ENCODE data around the gene DOK4. TPM values are rescaled to one million over a fixed set of nuclear protein-coding genes. Genes with fewer than 3 reads are reported as not detected.

The DOK4 gene
- polyA plus RNA-seq, 1 experiment, result 40.0 TPM

GRCh38 chr16:57533431-57534336 lies 47.4 kb upstream of the DOK4 start:
- Histone ChIP-seq H3K36me3 (ENCODE audit: control insufficient read depth, insufficient read depth, low read length) (no peaks in the 10 kb centered on the region), H3K4me3 (ENCODE audit: low read depth, low read length) (no peak overlapping the region), H3K27me3 (ENCODE audit: control insufficient read depth, insufficient read depth, low read length) (peaks cover 3% of the 10 kb centered on the region; the same call in 1 of the 2 replicates)
- POLR2A ChIA-PET, result no interaction called here
- no peak for DNase-seq (ENCODE audit: low read depth)
- CTCF ChIA-PET, result interaction anchor here (2.1 to 2.7 kb wide), 2 partner anchors 14 to 116 kb away, joined by 12 to 13 read pairs; no protein-coding TSS in a partner anchor
- TF ChIP-seq, protein P1, sequence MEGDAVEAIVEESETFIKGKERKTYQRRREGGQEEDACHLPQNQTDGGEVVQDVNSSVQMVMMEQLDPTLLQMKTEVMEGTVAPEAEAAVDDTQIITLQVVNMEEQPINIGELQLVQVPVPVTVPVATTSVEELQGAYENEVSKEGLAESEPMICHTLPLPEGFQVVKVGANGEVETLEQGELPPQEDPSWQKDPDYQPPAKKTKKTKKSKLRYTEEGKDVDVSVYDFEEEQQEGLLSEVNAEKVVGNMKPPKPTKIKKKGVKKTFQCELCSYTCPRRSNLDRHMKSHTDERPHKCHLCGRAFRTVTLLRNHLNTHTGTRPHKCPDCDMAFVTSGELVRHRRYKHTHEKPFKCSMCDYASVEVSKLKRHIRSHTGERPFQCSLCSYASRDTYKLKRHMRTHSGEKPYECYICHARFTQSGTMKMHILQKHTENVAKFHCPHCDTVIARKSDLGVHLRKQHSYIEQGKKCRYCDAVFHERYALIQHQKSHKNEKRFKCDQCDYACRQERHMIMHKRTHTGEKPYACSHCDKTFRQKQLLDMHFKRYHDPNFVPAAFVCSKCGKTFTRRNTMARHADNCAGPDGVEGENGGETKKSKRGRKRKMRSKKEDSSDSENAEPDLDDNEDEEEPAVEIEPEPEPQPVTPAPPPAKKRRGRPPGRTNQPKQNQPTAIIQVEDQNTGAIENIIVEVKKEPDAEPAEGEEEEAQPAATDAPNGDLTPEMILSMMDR (IDR thresholded peaks at IDR 0.05; ENCODE audit: insufficient read depth, low read depth, low read length), result no peak

- DNase-seq (ENCODE audit: low read depth), result no peak
- no peaks in the 10 kb centered on the region for H3K27me3 ChIP-seq (ENCODE audit: control insufficient read depth, insufficient read depth, low read length)
- TF ChIP-seq, protein P1 (IDR thresholded peaks at IDR 0.05; ENCODE audit: insufficient read depth, low read depth, low read length), result no peak
- no peak overlapping the region for H3K4me3 ChIP-seq (ENCODE audit: low read depth, low read length)
- H3K36me3 ChIP-seq (ENCODE audit: control insufficient read depth, insufficient read depth, low read length), result no peaks in the 10 kb centered on the region; the same call in 1 of the 2 replicates
- ChIA-PET CTCF (interaction anchor here (0.8 to 2.7 kb wide), 3 partner anchors 13 to 114 kb away, joined by 4 to 12 read pairs (median 10); partner anchors contain the start of gene POLR2C), POLR2A (no interaction called here)
Measured at GRCh38 chr16:57532266-57532625, 46.0 kb upstream of the DOK4 start.

DNA sequence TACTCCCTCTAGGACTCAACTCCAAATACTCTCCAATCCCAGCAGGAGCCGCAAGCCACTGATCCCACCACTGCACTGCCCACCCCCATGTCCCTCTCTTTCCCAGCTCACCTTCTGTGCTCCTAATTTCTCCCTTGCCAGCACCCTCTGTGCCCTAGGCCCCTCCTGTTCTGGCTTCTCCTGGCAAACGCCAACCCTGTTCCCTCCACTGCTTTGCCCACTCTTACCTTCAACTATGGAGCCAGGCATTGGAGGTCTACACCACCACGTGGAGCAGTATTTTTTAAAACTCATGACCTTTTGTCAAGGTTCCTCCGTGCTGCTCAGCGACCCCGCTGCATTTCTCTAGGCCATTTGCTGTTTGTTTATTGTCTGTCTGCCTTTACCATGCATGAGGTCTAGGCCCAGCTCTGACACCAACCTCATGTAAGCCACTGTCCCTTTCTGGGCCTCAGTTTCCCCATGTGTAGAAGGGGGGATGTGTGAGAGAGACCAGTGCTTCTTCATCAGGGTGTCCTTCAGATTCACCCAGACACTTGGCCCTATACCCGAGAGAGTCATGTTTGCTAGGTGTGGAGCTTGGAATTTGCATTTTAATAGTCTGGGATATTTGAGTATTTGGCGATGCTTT lies 45.5 kb upstream of the DOK4 start:
- Histone ChIP-seq H3K4me3 (ENCODE audit: low read depth, low read length) (no peak overlapping the region), H3K36me3 (ENCODE audit: control insufficient read depth, insufficient read depth, low read length) (no peaks in the 10 kb centered on the region; the same call in 1 of the 2 replicates), H3K27me3 (ENCODE audit: control insufficient read depth, insufficient read depth, low read length) (no peaks in the 10 kb centered on the region)
- ChIA-PET POLR2A (no interaction called here), CTCF (interaction anchor here (1.6 to 2.7 kb wide), 2 partner anchors 12 to 114 kb away, joined by 10 to 12 read pairs; no protein-coding TSS in a partner anchor)
- DNase-seq (ENCODE audit: low read depth), result no peak
- TF ChIP-seq, protein P1 (IDR thresholded peaks at IDR 0.05; ENCODE audit: insufficient read depth, low read depth, low read length), result no peak

GRCh38 chr16:57531253-57531575 lies 44.9 kb upstream of the DOK4 start:
- TF ChIP-seq, protein P1 (IDR thresholded peaks at IDR 0.05; ENCODE audit: insufficient read depth, low read depth, low read length), result no peak
- CTCF ChIA-PET, result interaction anchor here (2.7 kb wide), 1 partner anchor 113 kb away, joined by 12 read pairs; no protein-coding TSS in a partner anchor
- Histone ChIP-seq H3K27me3 (ENCODE audit: control insufficient read depth, insufficient read depth, low read length) (no peaks in the 10 kb centered on the region), H3K4me3 (ENCODE audit: low read depth, low read length) (no peak overlapping the region), H3K36me3 (ENCODE audit: control insufficient read depth, insufficient read depth, low read length) (no peaks in the 10 kb centered on the region; the same call in 1 of the 2 replicates)
- POLR2A ChIA-PET, result no interaction called here
- DNase-seq (ENCODE audit: low read depth), result no peak
